Measurements from ENCODE around the gene EPX.

Gene EPX

GRCh38 chr17:58153046-58153445 lies 39.5 kb upstream of the EPX start:
- H3K36me3 ChIP-seq = no peaks in the 10 kb centered on the region
- H3K9me3 ChIP-seq (ENCODE audit: severe bottlenecking) = no peaks in the 10 kb centered on the region
- no peak overlapping the region for H3K4me3 ChIP-seq (ENCODE audit: low read depth, low read length)
- H3K27me3 ChIP-seq (ENCODE audit: insufficient read depth, low read depth, severe bottlenecking) = no peaks in the 10 kb centered on the region
- DNase-seq = no peak
- TF ChIP-seq CTCF (IDR thresholded peaks at IDR 0.05; ENCODE audit: low read depth, low read length) = no peak
- H3K27ac ChIP-seq = no peak overlapping the region

GRCh38 chr17:58153671-58154070 lies 38.9 kb upstream of the EPX start:
- no peaks in the 10 kb centered on the region for H3K9me3 ChIP-seq (ENCODE audit: severe bottlenecking)
- no peak overlapping the region for H3K27ac ChIP-seq
- no peaks in the 10 kb centered on the region for H3K36me3 ChIP-seq
- no peaks in the 10 kb centered on the region for H3K27me3 ChIP-seq (ENCODE audit: insufficient read depth, low read depth, severe bottlenecking)
- no peak for DNase-seq
- no peak overlapping the region for H3K4me3 ChIP-seq (ENCODE audit: low read depth, low read length)
- TF ChIP-seq CTCF (IDR thresholded peaks at IDR 0.05; ENCODE audit: low read depth, low read length) = no peak

GRCh38 chr17:58156839-58157803 lies 35.4 kb upstream of the EPX start:
- peak overlapping the region; percentile 48 for H3K4me3 ChIP-seq (ENCODE audit: low read depth, low read length)
- DNase-seq = peak; percentile 44
- no peaks in the 10 kb centered on the region for H3K36me3 ChIP-seq
- no peak for TF ChIP-seq CTCF (IDR thresholded peaks at IDR 0.05; ENCODE audit: low read depth, low read length)
- H3K27me3 ChIP-seq (ENCODE audit: insufficient read depth, low read depth, severe bottlenecking) = no peaks in the 10 kb centered on the region
- no peaks in the 10 kb centered on the region for H3K9me3 ChIP-seq (ENCODE audit: severe bottlenecking)
- no peak overlapping the region for H3K27ac ChIP-seq

GRCh38 chr17:58158181-58158580 lies 34.3 kb upstream of the EPX start:
- H3K4me3 ChIP-seq (ENCODE audit: low read depth, low read length) = no peak overlapping the region
- H3K27me3 ChIP-seq (ENCODE audit: insufficient read depth, low read depth, severe bottlenecking) = no peaks in the 10 kb centered on the region
- no peak overlapping the region for H3K27ac ChIP-seq
- DNase-seq = no peak
- H3K9me3 ChIP-seq (ENCODE audit: severe bottlenecking) = no peaks in the 10 kb centered on the region
- H3K36me3 ChIP-seq = no peaks in the 10 kb centered on the region
- no peak for TF ChIP-seq CTCF (IDR thresholded peaks at IDR 0.05; ENCODE audit: low read depth, low read length)

GRCh38 chr17:58161566-58161965 lies 31.0 kb upstream of the EPX start:
- H3K4me3 ChIP-seq (ENCODE audit: low read depth, low read length) = no peak overlapping the region
- H3K36me3 ChIP-seq = no peaks in the 10 kb centered on the region
- no peak for DNase-seq
- no peak for TF ChIP-seq CTCF (IDR thresholded peaks at IDR 0.05; ENCODE audit: low read depth, low read length)
- no peak overlapping the region for H3K27ac ChIP-seq
- no peaks in the 10 kb centered on the region for H3K27me3 ChIP-seq (ENCODE audit: insufficient read depth, low read depth, severe bottlenecking)
- no peaks in the 10 kb centered on the region for H3K9me3 ChIP-seq (ENCODE audit: severe bottlenecking)
